Sciatic nerve (tissue), 2 donors: ENCODE results near the gene DIAPH1. TPM values are rescaled to one million over a fixed set of nuclear protein-coding genes. Genes with fewer than 3 reads are reported as not detected.

Source experiments
- ATAC-seq: fragments of 200-7000 bp; cut with Tn5 transposase; one replicate; pipeline ENCODE4 v1.9.1; 2020; ENCODE audit warnings: mild to moderate bottlenecking, moderate library complexity
- DNase-seq: peaks from one replicate; pipeline ENCODE4 v3.0.0-alpha.2; 2020; ENCODE audit warnings: low spot score
- intact Hi-C: fragments of 100-400 bp; cut with DNase I; formaldehyde crosslinking; loops from one replicate; pipeline ENCODE4 v1.14.2; 2022
- total RNA-seq: library from RNA; stranded (reverse); fragmentation: NEBNext Ultra II Directional; extraction: Animal tissue kit (Norgen Biotek cat#: 25700); gene quantifications from one replicate; pipeline ENCODE4 v1.2.1, GENCODE V29; 2021
- donor health status: DM: no; HTN: no; CAD: no.
- donor health status: DM: no; HTN: no; CAD: no.

DIAPH1 gene
- total RNA-seq, 1 donor from 2014 or later: 92.5 TPM

DNA sequence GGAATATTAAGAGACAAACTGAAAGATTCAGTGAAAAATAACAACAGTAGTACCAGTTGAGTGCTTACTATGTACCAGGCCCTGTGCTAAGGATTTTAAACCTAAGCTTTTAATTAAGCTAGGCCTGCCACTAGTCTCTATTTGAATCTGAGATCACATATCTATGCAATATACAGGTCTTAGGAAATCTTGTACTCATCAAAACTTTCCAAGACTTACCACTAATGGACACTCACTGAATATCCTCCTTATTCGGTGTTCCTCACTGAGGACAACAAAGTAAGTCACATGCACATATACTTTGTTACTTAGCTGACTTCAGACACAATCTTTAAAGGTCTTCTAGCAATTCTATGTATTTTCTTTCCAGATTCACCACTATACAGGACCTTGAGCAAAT lies 32.6 kb downstream of the DIAPH1 start:
- ATAC-seq (no peak), DNase-seq (no peak)
- intact Hi-C loops: no loop called here

DNA sequence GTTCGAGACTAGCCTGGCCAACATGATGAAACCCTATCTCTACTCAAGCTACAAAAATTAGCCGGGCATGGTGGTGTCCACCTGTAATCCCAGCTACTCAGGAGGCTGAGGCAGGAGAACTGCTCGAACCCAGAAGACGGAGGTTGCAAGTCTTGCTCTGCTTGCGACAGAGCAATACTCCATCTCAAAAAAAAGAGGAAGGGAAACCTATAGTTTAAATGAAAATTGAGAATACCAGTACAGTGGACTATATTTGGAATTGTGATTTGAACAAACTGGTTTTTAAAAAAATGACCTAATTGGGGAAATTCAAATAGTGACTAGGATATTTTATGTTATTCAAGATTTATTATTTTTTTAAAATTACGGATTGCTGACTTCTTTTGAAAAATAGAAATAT lies 33.2 kb downstream of the DIAPH1 start:
- ATAC-seq: no peak
- DNase-seq: no peak
- intact Hi-C loops: no loop called here

DNA sequence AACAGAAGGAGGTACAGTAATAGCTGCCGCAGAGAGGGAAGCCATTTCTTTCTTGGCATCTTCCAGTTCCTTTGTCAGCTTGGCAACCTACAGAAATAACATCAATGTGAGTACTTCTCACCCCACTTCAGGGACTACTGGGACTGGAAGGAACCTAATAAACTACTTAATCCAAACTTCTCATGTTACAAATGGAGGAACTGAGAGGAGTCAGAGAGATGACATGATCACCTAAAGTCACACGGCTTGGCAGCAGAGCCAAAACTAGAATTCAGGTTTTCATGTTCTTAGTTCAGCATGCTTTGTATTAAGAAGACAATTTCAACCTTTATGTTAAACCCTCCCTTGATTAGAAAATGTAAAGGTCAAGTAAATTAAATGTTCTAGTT lies 44.7 kb downstream of the DIAPH1 start:
- no peak for DNase-seq
- ATAC-seq: no peak
- intact Hi-C loops: no loop called here

DNA sequence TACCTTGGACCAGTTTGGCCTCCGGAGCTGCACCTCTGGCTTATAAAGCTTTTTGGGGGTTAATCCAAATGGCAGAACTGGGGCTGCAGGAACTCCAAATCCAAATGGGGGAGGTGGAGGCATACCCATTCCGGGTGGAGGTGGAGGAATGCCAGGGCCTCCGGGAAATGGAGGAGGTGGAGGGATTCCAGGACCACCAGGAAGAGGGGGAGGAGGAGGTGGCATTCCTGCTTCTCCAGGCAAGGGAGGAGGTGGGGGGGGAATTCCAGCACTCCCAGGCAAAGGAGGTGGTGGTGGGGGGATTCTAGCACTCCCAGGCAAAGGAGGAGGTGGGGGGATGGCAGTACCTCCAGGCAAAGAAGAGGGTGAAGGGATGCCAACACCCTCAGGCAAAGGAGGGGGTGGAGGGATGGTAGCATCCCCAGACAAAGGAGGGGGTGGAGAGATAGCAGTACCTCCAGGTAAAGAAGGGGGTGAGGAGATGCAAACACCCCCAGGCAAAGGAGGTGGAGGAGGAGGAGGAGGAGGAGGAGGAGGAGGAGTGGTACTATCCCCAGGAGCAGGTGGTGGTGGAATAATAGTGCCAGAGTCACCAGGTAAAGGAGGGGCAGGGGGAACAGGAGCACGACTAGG lies 45.2 kb downstream of the DIAPH1 start:
- ATAC-seq (no peak), DNase-seq (no peak)
- intact Hi-C loops: no loop called here

DNA sequence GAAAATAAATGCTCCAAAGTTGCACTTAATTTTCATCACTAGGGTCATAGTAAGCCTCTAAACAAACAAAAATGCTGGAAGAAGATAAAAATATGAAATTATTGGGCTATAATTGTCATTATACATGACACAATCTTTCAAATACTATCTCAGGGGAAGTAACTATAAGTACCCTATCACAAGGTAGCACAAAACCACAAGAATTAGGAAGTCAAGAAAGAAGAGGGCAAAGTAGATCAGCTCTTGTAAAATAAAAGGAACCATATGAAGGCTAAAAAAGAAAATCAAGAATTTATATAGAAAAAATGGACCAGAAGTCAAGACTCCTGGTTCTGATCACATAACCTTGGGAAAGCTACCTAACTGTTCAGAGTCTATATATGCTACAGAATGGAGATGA lies 48.1 kb downstream of the DIAPH1 start:
- intact Hi-C loops: no loop called here
- DNase-seq (no peak), ATAC-seq (no peak)

DNA sequence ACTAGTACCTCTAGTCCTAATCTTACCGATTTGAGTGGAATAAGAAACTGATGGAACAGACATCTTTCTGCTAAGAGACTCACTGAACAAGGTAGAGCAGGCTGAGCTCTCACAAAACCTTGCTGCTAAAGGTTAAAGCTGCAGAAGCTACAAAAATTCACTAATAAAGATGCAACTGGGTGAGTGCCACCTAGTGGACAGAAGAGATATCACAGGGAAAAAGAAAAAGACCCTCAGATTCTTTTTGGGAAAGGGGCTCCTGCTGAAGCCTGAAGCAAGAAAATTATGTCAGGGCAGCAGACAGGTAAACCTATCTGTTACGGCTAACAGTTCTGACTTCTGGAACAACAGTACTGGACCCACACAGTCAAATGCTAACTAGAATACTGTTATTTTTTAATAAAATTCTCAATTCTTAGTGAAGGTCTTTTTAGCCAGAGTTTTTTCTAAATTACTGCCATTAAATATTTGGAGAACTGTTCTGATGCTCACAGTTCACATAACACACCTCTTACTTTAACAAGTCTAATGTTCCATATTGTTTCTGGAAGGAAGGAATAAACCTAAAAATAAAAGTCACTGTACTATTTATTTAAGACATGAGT lies 51.2 kb downstream of the DIAPH1 start:
- ATAC-seq: no peak
- DNase-seq: no peak
- intact Hi-C loops: no loop called here

DNA sequence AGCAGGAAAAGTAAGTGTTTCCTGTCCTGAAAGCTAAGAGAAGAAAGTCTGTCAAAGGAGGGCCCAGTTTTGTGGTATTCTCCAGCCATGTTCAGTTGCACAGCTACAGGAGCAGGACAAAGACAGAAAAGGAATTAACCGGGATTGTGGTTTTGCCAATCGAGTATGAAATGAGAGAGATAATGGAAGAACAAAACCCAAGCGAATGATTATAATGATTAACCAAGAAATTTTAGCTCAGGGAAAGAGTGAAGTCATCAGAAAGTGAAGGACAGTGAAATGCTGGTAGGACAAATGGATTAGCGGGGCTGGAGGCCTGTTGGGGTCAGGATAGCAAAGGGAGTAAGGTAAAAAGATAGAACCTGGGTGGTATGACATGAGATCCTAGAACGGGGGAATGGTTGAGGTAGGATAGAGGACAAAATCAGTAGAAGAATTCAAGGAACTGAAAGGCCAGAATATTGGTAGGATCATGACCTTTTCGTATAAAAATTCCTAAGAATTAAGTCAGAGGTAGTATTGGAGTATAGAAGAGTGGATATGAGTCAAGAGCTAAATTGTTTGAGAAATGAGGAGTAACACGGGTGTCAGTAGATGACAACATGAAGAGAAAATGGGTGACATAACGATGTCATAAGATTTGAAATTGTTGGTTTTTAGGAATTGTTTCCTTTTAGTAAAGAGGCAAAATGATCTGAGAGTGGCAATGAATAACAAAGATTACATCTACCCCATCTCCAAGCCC lies 52.8 kb downstream of the DIAPH1 start:
- DNase-seq (no peak), ATAC-seq (no peak)
- intact Hi-C loops: no loop called here

DNA sequence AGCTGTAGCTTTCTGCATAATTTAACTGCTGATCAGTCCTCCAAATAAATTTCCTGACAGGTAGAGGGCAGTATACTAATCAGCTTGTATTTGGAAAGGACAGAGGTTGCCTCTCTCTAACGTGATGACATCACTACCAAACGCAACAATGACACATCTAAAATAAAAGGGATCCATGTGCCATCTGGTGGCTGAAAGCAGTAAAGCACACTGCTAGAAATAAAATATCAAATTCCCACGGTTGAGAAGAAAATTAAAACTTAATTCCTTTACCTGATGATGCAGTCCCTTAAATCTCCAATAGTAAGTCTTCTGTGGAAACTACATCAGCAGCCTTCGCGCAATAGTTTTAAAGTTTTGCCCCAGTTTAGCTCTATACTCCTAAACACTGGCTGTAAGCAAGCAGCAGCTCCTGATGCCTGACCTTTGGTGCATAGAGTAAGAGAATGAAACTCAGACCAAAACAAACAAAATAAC lies 54.5 kb downstream of the DIAPH1 start:
- ATAC-seq: peak; percentile 79
- intact Hi-C loops: no loop called here
- peak; percentile 72 for DNase-seq

DNA sequence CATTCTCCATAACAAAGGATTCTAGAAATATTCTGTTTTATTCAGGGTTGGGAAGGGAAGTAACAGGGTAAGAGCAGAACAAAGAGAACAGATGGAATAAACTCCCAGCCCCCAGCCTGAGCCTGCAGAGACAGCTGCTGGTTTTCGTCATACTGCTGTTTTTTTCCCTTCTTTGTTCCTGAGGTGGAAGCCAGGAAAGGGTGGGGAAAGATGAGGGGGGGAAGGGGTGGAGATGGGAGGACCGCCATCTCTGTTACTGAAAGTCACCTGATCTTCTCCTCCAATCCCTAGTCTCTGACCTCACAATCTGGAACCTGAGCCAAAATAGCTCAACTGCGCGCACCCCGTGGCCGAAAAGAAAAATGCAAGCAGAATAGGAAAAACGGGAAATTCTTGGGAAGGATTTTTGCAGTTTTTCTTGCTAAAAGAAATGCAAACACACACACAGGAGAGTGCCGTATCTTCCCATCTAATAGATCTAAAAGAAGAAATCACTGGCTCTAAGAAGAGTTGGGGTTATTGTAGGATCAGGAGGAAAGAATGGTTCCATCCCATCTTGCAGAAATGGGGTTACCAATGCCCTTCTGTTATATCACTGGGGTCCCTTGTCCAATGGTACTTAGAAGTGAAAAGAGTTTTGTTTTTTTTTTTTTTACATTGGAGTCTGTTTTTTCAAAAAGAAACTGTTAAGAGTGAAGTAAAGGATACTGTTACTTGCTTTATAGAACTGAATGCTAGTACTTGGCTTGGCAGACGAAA lies 57.9 kb downstream of the DIAPH1 start:
- DNase-seq (peak; percentile 88), ATAC-seq (peak; percentile 96)
- intact Hi-C loops: no loop called here

DNA sequence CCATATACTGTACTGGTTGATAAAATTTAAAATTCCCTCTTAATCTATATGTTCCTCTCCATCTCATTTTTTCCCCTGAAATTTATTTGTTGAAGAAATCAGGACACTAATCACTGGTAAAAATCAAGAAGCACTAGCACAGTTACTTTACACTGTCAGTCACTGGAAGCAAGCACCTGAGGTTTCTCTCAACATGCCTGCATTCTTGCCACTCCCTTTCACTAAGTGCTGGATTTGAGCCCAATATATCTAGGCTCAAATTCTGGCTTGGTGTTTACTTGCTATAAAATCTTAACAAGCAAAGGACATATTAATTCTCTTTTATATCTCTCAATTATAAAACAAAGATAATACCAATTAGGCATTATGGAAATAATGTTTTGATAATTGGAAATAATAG lies 58.6 kb downstream of the DIAPH1 start:
- DNase-seq (no peak), ATAC-seq (no peak)
- intact Hi-C loops: no loop called here

DNA sequence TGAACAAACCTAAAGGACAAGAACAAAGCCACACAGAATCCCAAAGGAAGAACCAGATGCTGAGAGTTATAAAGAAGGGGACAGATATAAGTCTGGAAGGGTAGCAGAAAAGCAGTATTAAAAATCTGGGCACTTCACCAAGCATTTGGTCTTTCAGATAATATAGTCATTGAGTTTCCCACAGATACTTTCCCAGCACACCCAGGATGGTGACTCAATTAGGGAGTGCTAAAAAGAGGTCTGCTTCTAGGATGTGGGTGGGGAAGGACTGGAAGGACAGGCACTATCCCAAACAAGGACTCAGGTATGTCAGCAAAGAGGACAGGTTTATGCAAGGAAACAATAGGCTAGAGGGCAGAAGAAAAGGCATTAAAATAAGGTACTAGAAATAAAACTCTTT lies 59.3 kb downstream of the DIAPH1 start:
- ATAC-seq (no peak), DNase-seq (no peak)
- intact Hi-C loops: loop anchor here (5.0 kb wide), 1 partner anchor 237 kb away; the partner anchor contains the start of gene TAF7

DNA sequence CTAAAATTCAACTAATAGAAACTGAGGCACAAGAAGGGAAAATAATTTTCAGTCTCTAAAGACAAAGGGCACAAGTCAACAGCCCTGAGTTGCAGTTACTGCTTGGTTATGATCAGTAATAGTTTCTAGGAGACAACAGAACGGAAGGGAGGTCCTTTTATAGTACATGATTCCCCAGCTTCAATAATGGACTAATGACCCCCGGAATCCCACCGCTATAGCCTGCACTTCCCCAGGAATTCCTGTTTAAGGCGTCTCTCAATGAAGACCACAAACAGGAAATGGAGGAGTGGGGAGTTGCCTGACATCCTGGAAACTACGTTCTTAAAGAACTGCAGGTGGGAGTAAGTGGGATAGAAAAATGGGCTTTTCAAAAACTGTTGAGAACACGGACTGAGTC lies 60.6 kb downstream of the DIAPH1 start:
- intact Hi-C loops: loop anchor here (5.0 kb wide), 1 partner anchor 236 kb away; the partner anchor contains the start of gene TAF7
- ATAC-seq (no peak), DNase-seq (no peak)

DNA sequence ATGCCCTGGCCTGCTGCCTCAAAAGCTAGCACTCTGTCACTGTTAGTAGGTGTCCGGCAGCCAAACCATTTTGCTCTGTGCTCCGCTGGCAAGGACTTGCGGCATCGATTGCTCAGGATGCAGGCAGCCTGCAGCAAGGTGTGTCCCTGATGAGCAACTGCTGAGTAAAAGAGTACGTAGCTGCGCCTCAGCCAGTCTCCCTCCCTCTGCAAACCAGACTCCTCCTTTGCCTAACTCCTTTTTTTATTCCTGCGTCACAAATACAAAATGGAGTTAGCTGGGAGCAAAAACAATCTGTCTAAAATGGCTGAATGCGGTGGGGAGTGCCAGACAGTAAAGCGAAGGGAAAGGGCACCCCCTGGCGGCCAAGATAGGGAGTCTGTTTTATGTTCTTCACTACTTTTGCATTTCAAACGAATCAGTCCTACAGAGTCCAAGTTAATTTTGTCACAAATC lies 61.1 kb downstream of the DIAPH1 start:
- DNase-seq (peak; percentile 92), ATAC-seq (peak; percentile 93)
- intact Hi-C loops: loop anchor here (5.0 kb wide), 1 partner anchor 235 kb away; the partner anchor contains the start of gene TAF7

DNA sequence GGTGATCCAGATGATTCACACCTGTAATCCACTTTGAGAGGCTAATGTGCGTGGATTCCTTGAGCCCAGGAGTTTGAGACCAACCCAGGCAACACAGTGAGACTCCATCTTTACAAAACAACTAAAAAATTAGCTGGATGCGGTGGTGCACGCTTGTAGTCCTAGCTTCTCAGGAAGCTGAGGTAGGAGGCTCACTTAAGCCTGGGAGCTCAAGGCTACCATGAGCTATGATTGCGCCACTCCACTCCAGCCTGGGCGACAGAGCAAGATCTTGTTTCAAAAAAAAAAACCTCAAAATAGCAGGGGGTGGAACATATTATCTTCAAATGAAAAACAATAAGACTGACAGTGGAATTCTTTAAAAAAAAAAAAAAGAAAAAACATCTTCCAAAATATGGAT lies 70.9 kb downstream of the DIAPH1 start:
- no peak for DNase-seq
- intact Hi-C loops: loop anchor here (10.0 kb wide), 1 partner anchor 123 kb away; the partner anchor contains the start of gene PCDHGA11
- no peak for ATAC-seq

DNA sequence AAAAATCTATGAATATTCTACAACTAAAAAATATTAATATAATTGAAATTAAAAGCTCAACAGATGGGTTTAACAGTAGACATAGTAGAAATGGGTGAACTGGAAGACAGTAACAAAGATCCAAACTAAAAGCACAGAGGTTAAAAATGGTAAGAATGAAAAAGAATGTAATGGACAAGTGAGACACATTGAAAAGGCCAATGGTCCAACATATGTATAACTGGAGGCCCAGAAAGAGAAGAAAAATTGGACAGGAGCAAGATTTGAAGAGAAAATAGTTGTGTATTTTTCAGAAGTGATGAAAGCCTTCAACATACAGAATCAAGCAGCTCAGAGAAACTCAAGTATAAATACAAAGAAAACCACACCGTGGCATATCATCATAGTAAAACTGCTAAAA lies 71.3 kb downstream of the DIAPH1 start:
- intact Hi-C loops: loop anchor here (10.0 kb wide), 1 partner anchor 123 kb away; the partner anchor contains the start of gene PCDHGA11
- no peak for ATAC-seq
- DNase-seq: no peak

DNA sequence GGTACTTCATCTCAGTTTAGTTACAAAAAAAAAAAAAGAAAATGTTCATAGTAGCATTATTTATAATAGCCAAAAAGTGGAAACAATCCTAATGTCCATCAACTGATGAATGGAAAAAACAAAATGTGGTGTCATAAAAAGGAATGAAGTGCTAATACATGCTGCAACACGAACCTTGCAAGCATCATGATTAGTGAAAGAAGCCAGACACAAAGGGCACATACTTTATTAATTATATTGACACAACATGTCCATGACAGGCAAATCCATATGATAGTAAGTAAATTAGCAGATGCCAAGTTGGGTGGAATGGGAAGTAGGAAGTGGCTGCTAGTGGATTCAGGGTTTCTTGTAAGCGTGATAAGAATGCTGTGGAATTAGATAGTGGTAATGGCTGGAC lies 75.7 kb downstream of the DIAPH1 start:
- intact Hi-C loops: loop anchor here (10.0 kb wide), 1 partner anchor 118 kb away; the partner anchor contains the start of gene PCDHGA11
- no peak for ATAC-seq
- DNase-seq: no peak

DNA sequence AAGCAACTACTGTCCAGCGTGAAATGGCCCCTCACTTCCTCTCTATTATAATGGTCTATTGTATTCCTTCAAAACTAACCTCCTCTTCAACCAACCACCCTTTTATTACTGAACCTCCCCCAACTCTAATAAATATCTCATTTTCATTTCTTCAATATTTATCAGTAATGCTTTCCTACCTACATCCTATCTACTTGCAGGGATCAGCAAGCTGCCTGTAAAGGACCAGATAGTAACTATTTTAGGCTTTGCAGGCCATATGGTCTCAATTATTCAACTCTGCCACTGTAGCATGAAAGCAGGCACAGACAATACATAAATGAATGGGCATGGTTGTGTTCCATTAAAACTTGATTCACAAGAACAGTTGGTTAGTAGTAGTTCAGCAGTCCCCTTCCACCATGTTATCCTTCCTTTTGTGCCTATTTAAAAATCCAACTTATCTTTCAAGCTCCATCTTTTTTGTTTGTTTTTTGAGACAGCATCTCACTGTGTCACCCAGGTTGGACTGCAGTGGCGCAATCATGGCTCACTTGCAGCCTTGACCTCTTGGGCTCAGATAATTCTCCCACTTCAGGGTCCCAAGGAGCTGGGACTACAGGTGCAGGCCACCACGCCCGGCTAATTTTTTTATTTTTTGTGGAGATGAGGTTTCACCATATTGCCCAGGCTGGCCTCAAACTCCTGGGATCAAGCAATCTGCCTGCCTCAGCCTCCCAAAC lies 84.1 kb downstream of the DIAPH1 start:
- DNase-seq: no peak
- no peak for ATAC-seq
- intact Hi-C loops: no loop called here

DNA sequence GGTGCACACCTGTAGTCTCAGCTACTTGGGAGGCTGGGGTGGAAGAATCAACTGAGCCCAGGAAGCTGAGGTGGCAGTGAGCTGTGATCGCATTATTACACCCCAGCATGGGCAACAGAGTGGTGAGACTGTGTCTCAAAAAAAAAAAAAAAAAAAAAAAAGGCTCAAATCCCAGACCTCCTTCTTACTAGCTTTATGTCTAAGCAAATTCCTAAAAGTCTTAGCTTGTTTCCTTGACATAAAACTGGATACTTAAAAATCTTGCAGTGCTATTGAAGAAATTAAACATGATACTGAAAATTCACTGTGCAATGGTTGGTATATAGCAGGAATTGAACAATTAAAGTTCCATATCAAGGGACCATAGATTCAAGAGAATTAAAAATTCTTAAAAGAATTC lies 84.9 kb downstream of the DIAPH1 start:
- ATAC-seq: no peak
- intact Hi-C loops: no loop called here
- DNase-seq: no peak

DNA sequence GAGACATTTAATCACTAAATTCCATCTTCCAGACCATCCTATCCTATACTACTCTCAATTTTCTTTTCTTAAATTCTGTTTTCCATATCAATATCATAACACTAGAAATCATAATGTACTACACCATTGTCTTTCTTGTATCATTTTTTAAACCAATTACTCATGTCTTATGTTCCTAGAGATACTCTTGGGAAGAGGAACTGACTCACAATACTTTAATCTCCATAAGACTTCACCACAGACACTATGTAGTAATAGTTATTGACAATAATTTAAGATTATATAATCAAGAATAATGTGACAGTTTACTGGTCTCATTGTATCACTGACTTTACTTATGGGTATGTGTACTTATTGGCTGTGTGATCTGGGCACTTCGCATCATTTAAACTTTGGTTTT lies 86.1 kb downstream of the DIAPH1 start:
- DNase-seq: no peak
- intact Hi-C loops: no loop called here
- no peak for ATAC-seq
